ENCODE measurements around the gene IVNS1ABP. TPM values are rescaled to one million over a fixed set of nuclear protein-coding genes. Genes with fewer than 3 reads are reported as not detected.
"Not testable (repeated sequence)": the region's sequence is repeated elsewhere in the genome, so short reads cannot be mapped to it uniquely, and the experiment has no call there.

Gene IVNS1ABP
- total RNA-seq, 1 donor from 2014 or later = 53.4 TPM

DNA sequence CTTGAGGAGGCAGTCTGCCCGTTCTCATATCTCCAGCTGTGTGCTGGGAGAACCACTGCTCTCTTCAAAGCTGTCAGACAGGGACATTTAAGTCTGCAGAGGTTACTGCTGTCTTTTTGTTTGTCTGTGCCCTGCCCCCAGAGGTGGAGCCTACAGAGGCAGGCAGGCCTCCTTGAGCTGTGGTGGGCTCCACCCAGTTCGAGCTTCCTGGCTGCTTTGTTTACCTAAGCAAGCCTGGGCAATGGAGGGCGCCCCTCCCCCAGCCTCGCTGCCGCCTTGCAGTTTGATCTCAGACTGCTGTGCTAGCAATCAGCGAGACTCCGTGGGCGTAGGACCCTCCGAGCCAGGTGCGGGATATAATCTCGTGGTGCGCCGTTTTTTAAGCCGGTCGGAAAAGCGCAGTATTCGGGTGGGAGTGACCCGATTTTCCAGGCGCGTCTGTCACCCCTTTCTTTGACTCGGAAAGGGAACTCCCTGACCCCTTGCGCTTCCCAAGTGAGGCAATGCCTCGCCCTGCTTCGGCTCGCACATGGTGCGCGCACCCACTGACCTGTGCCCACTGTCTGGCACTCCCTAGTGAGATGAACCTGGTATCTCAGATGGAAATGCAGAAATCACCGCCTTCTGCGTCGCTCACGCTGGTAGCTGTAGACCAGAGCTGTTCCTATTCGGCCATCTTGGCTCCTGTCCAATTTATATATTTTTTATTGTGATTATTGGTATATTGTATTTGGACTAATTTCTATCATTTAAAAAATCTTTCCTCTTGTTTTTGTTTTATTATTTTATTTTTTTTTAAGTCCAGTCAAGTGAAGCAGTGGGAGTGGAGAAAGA lies 59.7 kb downstream of the IVNS1ABP start:
- DNase-seq (ENCODE audit: low read depth in 2 of 2) = not testable (repeated sequence)

DNA sequence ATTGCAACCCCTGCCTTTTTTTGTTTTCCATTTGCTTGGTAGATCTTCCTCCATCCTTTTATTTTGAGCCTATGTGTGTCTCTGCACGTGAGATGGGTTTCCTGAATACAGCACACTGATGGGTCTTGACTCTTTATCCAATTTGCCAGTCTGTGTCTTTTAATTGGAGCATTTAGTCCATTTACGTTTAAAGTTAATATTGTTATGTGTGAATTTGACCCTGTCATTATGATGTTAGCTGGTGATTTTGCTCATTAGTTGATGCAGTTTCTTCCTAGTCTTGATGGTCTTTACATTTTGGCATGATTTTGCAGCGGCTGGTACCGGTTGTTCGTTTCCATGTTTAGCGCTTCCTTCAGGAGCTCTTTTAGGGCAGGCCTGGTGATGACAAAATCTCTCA lies 61.4 kb downstream of the IVNS1ABP start:
- DNase-seq (ENCODE audit: low read depth in 2 of 2) = not testable (repeated sequence)

DNA sequence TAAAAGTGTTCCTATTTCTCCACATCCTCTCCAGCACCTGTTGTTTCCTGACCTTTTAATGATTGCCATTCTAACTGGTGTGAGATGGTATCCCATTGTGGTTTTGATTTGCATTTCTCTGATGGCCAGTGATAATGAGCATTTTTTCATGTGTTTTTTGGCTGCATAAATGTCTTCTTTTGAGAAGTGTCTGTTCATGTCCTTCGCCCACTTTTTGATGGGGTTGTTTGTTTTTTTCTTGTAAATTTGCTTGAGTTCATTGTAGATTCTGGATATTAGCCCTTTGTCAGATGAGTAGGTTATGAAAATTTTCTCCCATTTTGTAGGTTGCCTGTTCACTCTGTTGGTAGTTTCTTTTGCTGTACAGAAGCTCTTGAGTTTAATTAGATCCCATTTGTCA lies 64.6 kb downstream of the IVNS1ABP start:
- not testable (repeated sequence) for DNase-seq (ENCODE audit: low read depth in 2 of 2)

DNA sequence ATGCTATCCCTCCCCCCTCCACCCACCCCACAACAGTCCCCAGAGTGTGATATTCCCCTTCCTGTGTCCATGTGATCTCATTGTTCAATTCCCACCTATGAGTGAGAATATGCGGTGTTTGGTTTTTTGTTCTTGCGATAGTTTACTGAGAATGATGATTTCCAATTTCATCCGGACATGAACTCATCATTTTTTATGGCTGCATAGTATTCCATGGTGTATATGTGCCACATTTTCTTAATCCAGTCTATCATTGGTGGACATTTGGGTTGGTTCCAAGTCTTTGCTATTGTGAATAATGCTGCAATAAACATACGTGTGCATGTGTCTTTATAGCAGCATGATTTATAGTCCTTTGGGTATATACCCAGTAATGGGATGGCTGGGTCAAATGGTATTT lies 65.1 kb downstream of the IVNS1ABP start:
- DNase-seq (ENCODE audit: low read depth in 2 of 2) = not testable (repeated sequence)

DNA sequence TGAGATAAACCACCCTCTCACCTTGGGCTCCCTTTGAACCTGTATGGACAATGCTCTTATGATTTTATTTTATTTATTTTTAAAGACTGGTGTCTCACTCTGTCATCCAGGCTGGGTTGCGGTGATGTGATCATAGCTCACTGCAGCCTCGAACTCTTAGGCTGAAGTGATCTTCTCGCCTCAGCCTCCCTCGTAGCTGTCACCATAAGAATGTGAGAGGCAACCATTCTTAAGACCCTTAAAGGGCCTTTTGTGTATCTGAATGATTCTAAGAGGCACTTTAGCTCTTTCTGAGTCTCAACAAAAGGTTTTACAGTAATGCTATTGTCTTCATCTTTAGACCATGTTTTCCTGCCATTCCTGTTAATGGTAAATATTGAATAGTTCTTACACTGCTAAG lies 67.0 kb downstream of the IVNS1ABP start:
- DNase-seq (ENCODE audit: low read depth in 2 of 2) = no peak

DNA sequence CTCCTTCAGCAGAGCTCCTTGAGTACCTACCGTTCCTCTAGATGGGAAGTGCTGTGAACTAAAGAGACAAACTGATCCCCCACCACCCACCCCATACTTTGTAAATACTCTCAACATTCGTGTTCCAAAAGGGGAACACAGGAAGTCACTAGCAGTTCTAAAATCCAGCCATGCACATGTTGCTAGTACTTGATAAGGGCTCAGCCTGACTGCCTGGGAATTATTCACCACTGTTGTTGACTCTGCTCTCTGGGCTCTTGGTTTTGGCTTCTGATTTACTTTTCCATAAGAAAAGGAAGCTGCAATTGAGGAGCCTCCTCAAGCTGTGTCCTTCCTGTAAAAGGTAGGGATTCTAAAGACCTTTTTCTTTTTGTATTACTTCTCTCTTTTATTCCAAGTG lies 67.5 kb downstream of the IVNS1ABP start:
- no peak for DNase-seq (ENCODE audit: low read depth in 2 of 2)

Other genes starting within 250 kb of the IVNS1ABP start
- gene TRMT1L, start 160.3 kb downstream of the IVNS1ABP start, total RNA-seq = 15.5 and 18.8 TPM in 2 replicates
- 3.1 and 4.0 TPM in 2 replicates for gene SWT1, start 160.1 kb downstream of the IVNS1ABP start, total RNA-seq

Data from dermis microvascular lymphatic vessel endothelial cell (primary cell).